ENCODE data around the gene ELFN2.

Gene ELFN2

DNA sequence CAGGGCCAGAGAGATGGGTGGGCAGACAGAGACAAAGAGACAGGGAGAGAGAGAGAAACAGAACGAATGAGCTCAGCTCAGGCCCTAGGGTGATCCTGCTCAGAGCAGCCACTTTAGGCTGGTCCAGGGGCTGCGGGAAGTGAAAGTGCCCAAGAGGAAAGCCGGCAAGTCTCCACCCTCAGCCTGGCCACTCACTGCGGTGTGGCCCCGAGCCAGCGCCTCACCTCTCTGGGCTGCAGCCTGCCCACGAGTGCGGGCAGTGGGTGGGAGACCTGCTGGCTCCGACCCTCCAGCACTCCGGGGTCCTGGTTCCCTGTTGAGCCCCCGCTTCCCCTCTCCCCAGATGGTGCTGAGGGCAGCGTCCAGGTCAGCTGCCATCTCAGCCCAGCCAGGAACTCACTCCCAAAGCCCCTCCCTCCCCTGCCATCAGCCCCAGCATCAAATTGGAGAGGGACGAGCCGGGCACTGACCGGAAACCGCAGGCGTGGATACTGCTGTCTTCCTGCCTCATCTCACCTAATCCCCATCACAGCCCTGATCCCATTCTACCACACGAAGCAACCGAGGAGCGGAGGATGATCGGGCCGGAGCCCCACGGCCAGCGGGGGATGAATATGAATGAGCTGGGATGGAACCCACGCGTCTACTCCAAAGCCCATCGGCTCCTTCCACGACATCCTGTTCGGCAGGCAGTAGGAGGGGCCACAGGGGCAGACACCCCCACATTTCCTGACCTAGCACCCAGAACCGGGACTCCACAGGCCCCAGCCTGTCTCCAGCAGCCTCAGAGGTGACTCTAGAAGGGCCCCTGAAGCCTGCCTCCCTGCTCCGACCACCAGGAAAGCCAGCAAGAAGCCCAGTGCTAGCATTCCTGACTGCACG is 16.9 kb downstream of the ELFN2 start:
- no peak overlapping the region for H3K4me3 ChIP-seq (ENCODE audit: low read depth, low read length)
- TF ChIP-seq, protein P1, sequence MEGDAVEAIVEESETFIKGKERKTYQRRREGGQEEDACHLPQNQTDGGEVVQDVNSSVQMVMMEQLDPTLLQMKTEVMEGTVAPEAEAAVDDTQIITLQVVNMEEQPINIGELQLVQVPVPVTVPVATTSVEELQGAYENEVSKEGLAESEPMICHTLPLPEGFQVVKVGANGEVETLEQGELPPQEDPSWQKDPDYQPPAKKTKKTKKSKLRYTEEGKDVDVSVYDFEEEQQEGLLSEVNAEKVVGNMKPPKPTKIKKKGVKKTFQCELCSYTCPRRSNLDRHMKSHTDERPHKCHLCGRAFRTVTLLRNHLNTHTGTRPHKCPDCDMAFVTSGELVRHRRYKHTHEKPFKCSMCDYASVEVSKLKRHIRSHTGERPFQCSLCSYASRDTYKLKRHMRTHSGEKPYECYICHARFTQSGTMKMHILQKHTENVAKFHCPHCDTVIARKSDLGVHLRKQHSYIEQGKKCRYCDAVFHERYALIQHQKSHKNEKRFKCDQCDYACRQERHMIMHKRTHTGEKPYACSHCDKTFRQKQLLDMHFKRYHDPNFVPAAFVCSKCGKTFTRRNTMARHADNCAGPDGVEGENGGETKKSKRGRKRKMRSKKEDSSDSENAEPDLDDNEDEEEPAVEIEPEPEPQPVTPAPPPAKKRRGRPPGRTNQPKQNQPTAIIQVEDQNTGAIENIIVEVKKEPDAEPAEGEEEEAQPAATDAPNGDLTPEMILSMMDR (IDR thresholded peaks at IDR 0.05; ENCODE audit: low read depth, low read length, missing control alignments), result no peak
- DNase-seq (ENCODE audit: low read depth), result no peak

DNA sequence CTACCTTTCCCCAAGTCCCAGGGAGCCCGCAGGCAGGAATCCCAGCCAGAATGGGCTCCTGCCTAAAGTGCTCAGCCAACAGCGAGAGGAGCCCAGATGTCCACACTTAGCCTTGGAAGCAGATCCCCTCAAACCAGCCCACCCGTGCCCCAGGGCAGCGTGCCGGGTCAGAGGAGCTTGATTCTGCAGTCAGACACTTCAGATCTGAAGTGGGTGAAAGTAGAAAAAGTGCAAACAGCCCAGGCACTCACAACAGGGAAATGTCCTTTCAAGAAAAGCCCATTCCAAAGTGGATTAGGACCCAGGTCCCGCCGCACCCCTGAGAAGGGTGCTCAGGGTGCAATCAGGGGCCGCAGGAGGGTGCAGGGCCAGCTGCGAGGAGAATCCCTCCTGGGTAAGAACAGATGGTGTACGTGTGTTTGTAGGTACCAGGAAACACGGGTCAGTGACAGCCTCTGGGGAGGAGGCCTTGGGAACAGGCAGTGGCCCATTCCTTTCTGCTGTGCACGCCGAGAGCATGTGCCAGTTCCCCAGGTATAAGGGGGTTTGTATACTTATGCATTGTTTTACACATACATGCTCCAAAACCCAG is 17.7 kb downstream of the ELFN2 start:
- no peak for DNase-seq (ENCODE audit: low read depth)
- no peak overlapping the region for H3K4me3 ChIP-seq (ENCODE audit: low read depth, low read length)
- TF ChIP-seq, protein P1 (IDR thresholded peaks at IDR 0.05; ENCODE audit: low read depth, low read length, missing control alignments), result no peak

DNA sequence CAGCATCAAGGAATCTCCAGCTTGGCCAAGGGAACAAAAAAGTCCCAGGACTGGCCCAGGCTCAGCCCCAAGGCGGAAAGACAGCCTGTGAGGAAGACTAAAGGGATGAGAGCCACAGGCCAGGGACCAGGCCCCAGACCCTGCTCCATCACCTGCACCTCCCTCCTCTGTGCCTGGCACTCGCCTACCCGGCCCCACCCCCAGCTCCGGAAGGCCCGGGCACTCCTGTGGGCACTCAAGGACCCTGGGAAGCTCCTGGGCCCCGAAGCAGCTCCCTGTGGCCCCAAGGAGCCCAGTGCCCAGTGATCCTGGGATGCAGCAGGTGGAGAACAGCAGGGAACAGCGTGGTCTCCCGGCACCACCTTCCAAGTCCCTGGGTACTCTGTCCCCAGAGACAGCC is 18.2 kb downstream of the ELFN2 start:
- no peak overlapping the region for H3K4me3 ChIP-seq (ENCODE audit: low read depth, low read length)
- TF ChIP-seq, protein P1 (IDR thresholded peaks at IDR 0.05; ENCODE audit: low read depth, low read length, missing control alignments), result no peak
- no peak for DNase-seq (ENCODE audit: low read depth)

DNA sequence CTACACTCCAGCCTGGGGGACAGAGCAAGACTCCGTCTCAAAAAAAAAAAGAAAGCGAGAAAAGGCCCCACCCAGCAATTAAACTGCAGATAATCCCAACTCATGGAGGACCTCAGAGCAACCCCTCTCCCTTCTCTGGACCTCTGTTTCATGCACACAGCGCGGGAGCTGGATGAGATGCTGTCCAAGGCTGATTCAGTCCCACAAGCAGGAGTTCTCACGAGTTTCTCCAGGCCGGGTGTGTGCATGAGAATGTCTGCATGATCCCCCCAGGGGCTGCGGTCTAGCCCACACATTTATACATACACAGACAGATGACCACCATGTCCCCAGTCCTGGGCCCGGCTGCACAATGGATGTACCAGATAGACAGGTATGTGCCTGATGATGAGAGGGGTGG is 19.4 kb downstream of the ELFN2 start:
- no peak for DNase-seq (ENCODE audit: low read depth)
- H3K4me3 ChIP-seq (ENCODE audit: low read depth, low read length), result no peak overlapping the region
- TF ChIP-seq, protein P1 (IDR thresholded peaks at IDR 0.05; ENCODE audit: low read depth, low read length, missing control alignments), result no peak

DNA sequence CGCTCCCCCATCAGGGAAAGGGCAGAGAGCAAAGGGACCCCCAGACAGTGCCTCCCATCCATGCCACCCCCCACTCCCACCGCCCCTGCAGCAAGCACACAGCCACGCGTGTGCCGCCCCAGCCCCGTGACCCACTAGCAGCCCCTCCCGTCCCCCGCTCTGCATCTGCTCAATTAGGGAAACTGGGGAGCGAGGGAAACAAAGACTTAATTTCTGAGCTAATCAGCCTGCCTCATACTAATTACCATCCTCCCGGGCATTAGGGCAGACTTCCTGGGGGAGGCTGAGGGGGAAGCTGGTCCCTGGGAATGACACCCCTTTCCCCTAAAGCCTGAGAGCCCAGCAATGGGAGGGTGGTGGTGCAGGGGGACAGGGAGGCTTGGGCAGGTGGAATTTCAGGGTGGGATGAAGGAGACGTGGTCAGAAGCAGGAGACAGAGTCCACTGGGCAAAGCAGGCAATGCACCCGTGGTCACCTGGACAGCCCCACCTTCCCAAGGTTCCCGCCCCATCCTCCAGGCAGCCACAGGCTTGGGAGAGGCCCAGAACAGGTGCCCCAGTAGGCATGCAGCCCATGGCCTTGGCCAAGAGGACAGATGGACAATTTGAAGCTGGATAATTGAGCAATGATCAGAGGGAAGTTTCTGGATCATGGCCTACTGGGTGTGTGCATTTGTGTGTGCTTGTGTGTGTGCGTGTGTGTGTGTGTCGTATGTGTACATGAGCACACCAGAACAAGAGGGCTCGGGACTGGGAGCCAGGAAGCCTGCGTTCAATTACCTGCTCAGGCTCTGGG is 20.6 kb downstream of the ELFN2 start:
- no peak for DNase-seq (ENCODE audit: low read depth)
- H3K4me3 ChIP-seq (ENCODE audit: low read depth, low read length), result no peak overlapping the region
- TF ChIP-seq, protein P1 (IDR thresholded peaks at IDR 0.05; ENCODE audit: low read depth, low read length, missing control alignments), result no peak

DNA sequence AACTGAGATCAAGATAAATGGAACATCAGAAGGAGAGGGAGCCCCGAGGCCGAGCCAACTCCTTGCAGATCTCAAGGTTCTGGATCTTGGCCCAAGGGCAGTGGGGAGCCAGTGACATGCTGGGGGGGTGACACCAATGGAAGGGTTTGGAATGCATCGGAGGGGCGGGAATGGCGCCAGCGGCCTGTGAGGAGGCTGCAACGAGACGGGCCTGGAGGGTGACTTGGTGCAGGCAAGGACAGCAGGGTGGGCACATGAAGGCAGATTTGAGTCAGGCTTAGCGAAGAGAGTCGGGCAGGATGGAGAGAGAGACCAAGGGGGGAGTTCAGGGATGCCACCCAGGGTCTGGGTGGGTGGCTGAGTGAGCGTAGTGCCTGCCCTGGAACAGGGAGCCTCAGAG is 23.2 kb downstream of the ELFN2 start:
- TF ChIP-seq, protein P1 (IDR thresholded peaks at IDR 0.05; ENCODE audit: low read depth, low read length, missing control alignments), result no peak
- DNase-seq (ENCODE audit: low read depth), result no peak
- H3K4me3 ChIP-seq (ENCODE audit: low read depth, low read length), result no peak overlapping the region

Measured in GM12864 (cell line).